HUDEP-2 (cell line): ENCODE results near the gene SNX9.
"Not testable (repeated sequence)": the region's sequence is repeated elsewhere in the genome, so short reads cannot be mapped to it uniquely, and the experiment has no call there.

ENCODE experiments used
- DNase-seq, 76 experiments: peaks; one replicate each; lab custom pipeline; 2025; ENCODE audit not compliant: unreplicated experiment in 76 of 76; lab: John Stamatoyannopoulos, UW

Gene SNX9

GRCh38 chr6:157830354-157831017 is 7.4 kb downstream of the SNX9 start:
- DNase-seq = no peak

- no peak for DNase-seq
These were observed 7.9 kb downstream of the SNX9 start for GRCh38 chr6:157831018-157831369.

- DNase-seq = no peak
These were observed 8.6 kb downstream of the SNX9 start for GRCh38 chr6:157831424-157832249.

- DNase-seq = no peak
These were observed 9.4 kb downstream of the SNX9 start for GRCh38 chr6:157832250-157832967.

- no peak for DNase-seq
These were observed 11.5 kb downstream of the SNX9 start for GRCh38 chr6:157834549-157834948.

GRCh38 chr6:157838718-157839430 is 15.8 kb downstream of the SNX9 start:
- DNase-seq = no peak

- no peak for DNase-seq
These were observed 16.6 kb downstream of the SNX9 start for GRCh38 chr6:157839606-157840005.

GRCh38 chr6:157840261-157840660 is 17.2 kb downstream of the SNX9 start:
- no peak for DNase-seq

- DNase-seq = no peak
These were observed 17.7 kb downstream of the SNX9 start for GRCh38 chr6:157840776-157841175.

GRCh38 chr6:157841211-157841840 is 18.3 kb downstream of the SNX9 start:
- DNase-seq = peak in 74 of 76 experiments; percentile 38 to 91 (median 73)

- DNase-seq = peak in 16 of 76 experiments; percentile 21 to 59 (median 39)
These were observed 19.2 kb downstream of the SNX9 start for GRCh38 chr6:157842212-157842611.

GRCh38 chr6:157844196-157844595 is 21.1 kb downstream of the SNX9 start:
- DNase-seq = not testable (repeated sequence)

- DNase-seq = no peak
These were observed 22.6 kb downstream of the SNX9 start for GRCh38 chr6:157845493-157846259.

GRCh38 chr6:157847846-157848245 is 24.8 kb downstream of the SNX9 start:
- DNase-seq = no peak

GRCh38 chr6:157848693-157849092 is 25.6 kb downstream of the SNX9 start:
- no peak for DNase-seq

- no peak for DNase-seq
These were observed 26.4 kb downstream of the SNX9 start for GRCh38 chr6:157849288-157850017.

GRCh38 chr6:157850030-157850429 is 27.0 kb downstream of the SNX9 start:
- DNase-seq = no peak

GRCh38 chr6:157853018-157853805 is 30.2 kb downstream of the SNX9 start:
- DNase-seq = no peak
